OCI-LY1 (cell line): Measurements from ENCODE around the gene ANO3.

Experiments
- H2AFZ ChIP-seq: fragments of 200-600 bp; sonication (generic), shearing (Covaris generic); 2 replicates; pipeline ENCODE4 v1.6.0; 2014; ENCODE audit warnings: antibody characterized with exemption, mild to moderate bottlenecking, low read length
- H3F3A ChIP-seq: fragments of 200-600 bp; sonication (generic), shearing (Covaris generic); 2 replicates; pipeline ENCODE4 v1.6.0; 2014; ENCODE audit warnings: mild to moderate bottlenecking, antibody characterized with exemption, low read length, moderate library complexity; ENCODE audit not compliant: insufficient read depth
- H3K27ac ChIP-seq: fragments of 200-600 bp; sonication (generic); 2 replicates; pipeline ENCODE4 v1.5.1; 2014; ENCODE audit warnings: low read length, mixed run types, mild to moderate bottlenecking, low read depth; ENCODE audit not compliant: poor library complexity, severe bottlenecking
- H3K27me3 ChIP-seq: fragments of 200-600 bp; sonication (generic); 2 replicates; pipeline ENCODE4 v1.6.0; 2014; ENCODE audit warnings: antibody characterized with exemption, mild to moderate bottlenecking, low read length, moderate library complexity; ENCODE audit not compliant: insufficient read depth
- H3K36me3 ChIP-seq: fragments of 200-600 bp; sonication (generic); 2 replicates; pipeline ENCODE4 v1.6.1; 2014; ENCODE audit warnings: mild to moderate bottlenecking, antibody characterized with exemption, low read length, moderate library complexity, mixed read lengths; ENCODE audit not compliant: insufficient read depth
- H3K4me1 ChIP-seq: fragments of 200-600 bp; sonication (generic); 2 replicates; pipeline ENCODE4 v1.5.1; 2014; ENCODE audit warnings: mild to moderate bottlenecking, low read length, moderate library complexity; ENCODE audit not compliant: insufficient read depth, severe bottlenecking
- H3K4me2 ChIP-seq: fragments of 200-600 bp; sonication (generic), shearing (Covaris generic); 2 replicates; pipeline ENCODE4 v1.6.1; 2014; ENCODE audit warnings: low read length
- H3K4me3 ChIP-seq: fragments of 200-600 bp; sonication (generic); 2 replicates; pipeline ENCODE4 v1.5.1; 2014; ENCODE audit warnings: low read length, low read depth, mild to moderate bottlenecking, mixed read lengths; ENCODE audit not compliant: poor library complexity, severe bottlenecking
- H3K79me2 ChIP-seq: fragments of 200-600 bp; shearing (Covaris generic); 2 replicates; pipeline ENCODE4 v1.6.1; 2016; ENCODE audit warnings: mixed run types, low read length, mixed read lengths; ENCODE audit not compliant: insufficient read depth
- H3K9ac ChIP-seq: fragments of 200-600 bp; sonication (generic), shearing (Covaris generic); 2 replicates; pipeline ENCODE4 v1.6.1; 2014; ENCODE audit warnings: mild to moderate bottlenecking, low read length, mixed read lengths
- H3K9me2 ChIP-seq: fragments of 200-600 bp; sonication (generic), shearing (Covaris generic); 2 replicates; pipeline ENCODE4 v1.6.1; 2014; ENCODE audit warnings: low read depth, mild to moderate bottlenecking, low read length, mixed read lengths
- H3K9me3 ChIP-seq: fragments of 200-600 bp; shearing (Covaris generic); 2 replicates; pipeline ENCODE4 v1.6.1; 2014; ENCODE audit warnings: low read length, mixed read lengths
- H4K20me1 ChIP-seq: fragments of 200-600 bp; sonication (generic), shearing (Covaris generic); 2 replicates; pipeline ENCODE4 v1.6.0; 2016; ENCODE audit warnings: mild to moderate bottlenecking, low read length; ENCODE audit not compliant: insufficient read depth
- CTCF ChIP-seq: fragments of 200-600 bp; sonication (generic), shearing (Covaris generic); IDR thresholded peaks from 2 replicates; pipeline ENCODE4 v1.5.1; 2017; ENCODE audit warnings: mild to moderate bottlenecking, antibody characterized with exemption, low read length, moderate library complexity, mixed read lengths
- EZH2 ChIP-seq: fragments of 200-600 bp; sonication (generic), shearing (Covaris generic); IDR thresholded peaks from 2 replicates; pipeline ENCODE4 v1.8.0; 2017; ENCODE audit warnings: borderline replicate concordance, mixed run types, mild to moderate bottlenecking, antibody characterized with exemption, low read length, moderate library complexity, mixed read lengths

ANO3 gene

GRCh38 chr11:26622181-26622580 lies 290.3 kb downstream of the ANO3 start:
- Histone ChIP-seq H3K9me2 (no peaks in the 10 kb centered on the region), H3K9me3 (no peaks in the 10 kb centered on the region), H3K27me3 (no peaks in the 10 kb centered on the region), H3K4me1 (no peaks in the 10 kb centered on the region), H4K20me1 (no peaks in the 10 kb centered on the region), H3K27ac (no peak overlapping the region), H3K79me2 (no peaks in the 10 kb centered on the region), H3K36me3 (no peaks in the 10 kb centered on the region), H3K4me2 (no peak overlapping the region), H2AFZ (no peak overlapping the region), H3K4me3 (no peak overlapping the region), H3K9ac (no peak overlapping the region), H3F3A (no peaks in the 10 kb centered on the region)
- TF ChIP-seq CTCF, result no peak
- no peak for TF ChIP-seq EZH2

DNA sequence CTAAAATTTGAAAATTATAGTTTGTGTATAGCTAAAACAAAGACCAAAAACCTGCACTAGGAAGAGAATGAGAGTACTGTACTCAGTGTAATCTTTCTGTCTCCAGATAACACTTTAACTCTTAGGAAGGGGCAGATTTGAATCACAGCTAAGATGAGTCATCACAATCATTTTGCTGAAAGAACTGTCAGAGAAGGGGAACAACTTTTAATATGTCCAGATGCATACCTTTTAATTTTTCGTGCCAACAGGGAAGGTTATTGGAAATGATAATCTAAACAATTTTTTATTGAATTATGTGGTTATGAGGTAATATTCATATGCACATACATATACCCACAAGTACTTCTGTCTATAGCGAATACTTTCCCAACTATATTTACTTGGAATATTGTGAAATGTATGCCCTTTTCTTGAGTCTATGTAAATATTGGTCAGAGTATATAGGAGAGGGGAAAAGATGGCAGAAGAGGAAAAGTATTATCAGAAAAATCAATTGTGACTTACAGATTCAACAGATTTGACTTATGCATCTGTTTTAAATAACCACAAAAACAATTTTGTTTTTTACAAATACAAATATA lies 291.2 kb downstream of the ANO3 start:
- Histone ChIP-seq H3K27ac (no peak overlapping the region), H3K4me3 (no peak overlapping the region), H3K36me3 (no peaks in the 10 kb centered on the region), H3K9ac (no peak overlapping the region), H4K20me1 (no peaks in the 10 kb centered on the region), H3F3A (no peaks in the 10 kb centered on the region), H3K79me2 (no peaks in the 10 kb centered on the region), H3K9me3 (no peaks in the 10 kb centered on the region), H3K9me2 (no peaks in the 10 kb centered on the region), H3K4me1 (no peaks in the 10 kb centered on the region), H3K4me2 (no peak overlapping the region), H2AFZ (no peak overlapping the region), H3K27me3 (no peaks in the 10 kb centered on the region)
- no peak for TF ChIP-seq EZH2
- no peak for TF ChIP-seq CTCF

GRCh38 chr11:26626346-26626745 lies 294.4 kb downstream of the ANO3 start:
- Histone ChIP-seq H2AFZ (no peak overlapping the region), H3K27me3 (no peaks in the 10 kb centered on the region), H3K4me3 (no peak overlapping the region), H3K9ac (no peak overlapping the region), H3K9me3 (no peaks in the 10 kb centered on the region), H3K36me3 (no peaks in the 10 kb centered on the region), H3K27ac (no peak overlapping the region), H3F3A (no peaks in the 10 kb centered on the region), H4K20me1 (no peaks in the 10 kb centered on the region), H3K4me2 (no peak overlapping the region), H3K4me1 (no peaks in the 10 kb centered on the region), H3K9me2 (no peaks in the 10 kb centered on the region), H3K79me2 (no peaks in the 10 kb centered on the region)
- TF ChIP-seq CTCF, result no peak
- no peak for TF ChIP-seq EZH2
